HG02973 (cell line): ENCODE results near the gene RABL6.
"Not testable (repeated sequence)": the region's sequence is repeated elsewhere in the genome, so short reads cannot be mapped to it uniquely, and the experiment has no call there.

ENCODE experiments used
- ATAC-seq: cut with Tn5 transposase; IDR thresholded peaks from one replicate; pipeline ENCODE4 v1.9.1; 2021; ENCODE audit warnings: moderate library complexity; ENCODE audit not compliant: unreplicated experiment

Gene RABL6

DNA sequence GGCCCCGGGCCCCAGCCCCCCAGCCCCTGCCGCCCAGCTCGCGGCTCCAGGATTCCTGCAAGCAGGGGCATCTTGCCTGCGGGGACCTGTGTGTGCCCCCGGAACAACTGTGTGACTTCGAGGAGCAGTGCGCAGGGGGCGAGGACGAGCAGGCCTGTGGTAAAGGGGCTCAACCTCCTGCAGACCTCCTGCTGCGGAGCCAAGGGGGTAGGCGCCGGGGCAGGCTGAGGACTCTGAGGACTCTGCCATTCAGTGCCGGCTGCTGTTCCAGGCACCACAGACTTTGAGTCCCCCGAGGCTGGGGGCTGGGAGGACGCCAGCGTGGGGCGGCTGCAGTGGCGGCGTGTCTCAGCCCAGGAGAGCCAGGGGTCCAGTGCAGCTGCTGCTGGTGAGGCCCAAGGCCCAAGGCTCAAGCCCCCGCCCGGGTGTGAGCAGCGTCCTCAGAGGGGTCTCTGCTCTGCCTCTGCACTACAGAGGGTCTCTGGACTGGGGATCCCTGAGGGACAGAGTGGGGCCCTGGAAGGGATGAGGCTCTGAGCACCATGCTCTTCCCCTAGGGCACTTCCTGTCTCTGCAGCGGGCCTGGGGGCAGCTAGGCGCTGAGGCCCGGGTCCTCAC lies 47.8 kb downstream of the RABL6 start:
- ATAC-seq, result no peak

DNA sequence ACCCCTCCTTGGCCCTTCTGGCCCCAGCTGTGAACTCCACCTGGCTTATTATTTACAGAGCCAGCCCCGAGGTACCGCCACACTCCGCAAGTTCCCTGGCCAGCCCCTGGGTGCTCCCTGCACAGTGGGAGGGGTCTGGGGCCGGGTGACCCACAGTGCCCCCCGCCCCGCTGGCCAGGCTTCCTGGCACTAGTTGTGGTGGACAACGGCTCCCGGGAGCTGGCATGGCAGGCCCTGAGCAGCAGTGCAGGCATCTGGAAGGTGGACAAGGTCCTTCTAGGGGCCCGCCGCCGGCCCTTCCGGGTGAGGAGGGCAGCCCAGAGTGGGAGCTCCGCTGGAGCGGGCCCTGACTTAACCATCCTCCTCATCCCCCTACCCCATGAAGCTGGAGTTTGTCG lies 48.3 kb downstream of the RABL6 start:
- ATAC-seq, result no peak

DNA sequence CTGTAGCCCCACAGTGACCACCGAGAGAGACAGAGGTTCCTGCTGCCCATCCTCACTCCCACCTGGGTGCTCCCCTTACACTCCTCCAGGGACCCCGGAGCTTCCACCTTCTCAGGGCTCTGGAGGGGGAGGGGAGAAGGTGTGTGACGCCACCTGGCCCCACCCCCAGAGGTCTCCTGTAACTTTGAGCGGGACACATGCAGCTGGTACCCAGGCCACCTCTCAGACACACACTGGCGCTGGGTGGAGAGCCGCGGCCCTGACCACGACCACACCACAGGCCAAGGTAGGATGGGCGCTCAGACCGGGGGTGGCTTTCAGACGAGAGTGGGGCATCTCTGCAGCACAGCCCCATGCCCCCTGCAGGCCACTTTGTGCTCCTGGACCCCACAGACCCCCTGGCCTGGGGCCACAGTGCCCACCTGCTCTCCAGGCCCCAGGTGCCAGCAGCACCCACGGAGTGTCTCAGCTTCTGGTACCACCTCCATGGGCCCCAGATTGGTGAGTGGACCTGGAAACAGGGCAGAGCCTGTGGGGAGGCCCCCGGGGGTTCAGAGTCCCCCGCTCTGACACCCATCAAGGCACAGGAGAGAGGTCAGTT lies 48.9 kb downstream of the RABL6 start:
- ATAC-seq, result no peak

DNA sequence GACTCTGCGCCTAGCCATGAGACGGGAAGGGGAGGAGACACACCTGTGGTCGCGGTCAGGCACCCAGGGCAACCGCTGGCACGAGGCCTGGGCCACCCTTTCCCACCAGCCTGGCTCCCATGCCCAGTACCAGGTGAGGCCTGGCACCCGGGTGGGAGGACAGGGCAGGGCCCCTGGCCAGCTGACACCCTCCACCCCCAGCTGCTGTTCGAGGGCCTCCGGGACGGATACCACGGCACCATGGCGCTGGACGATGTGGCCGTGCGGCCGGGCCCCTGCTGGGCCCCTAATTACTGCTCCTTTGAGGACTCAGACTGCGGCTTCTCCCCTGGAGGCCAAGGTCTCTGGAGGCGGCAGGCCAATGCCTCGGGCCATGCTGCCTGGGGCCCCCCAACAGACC lies 49.4 kb downstream of the RABL6 start:
- ATAC-seq, result no peak

DNA sequence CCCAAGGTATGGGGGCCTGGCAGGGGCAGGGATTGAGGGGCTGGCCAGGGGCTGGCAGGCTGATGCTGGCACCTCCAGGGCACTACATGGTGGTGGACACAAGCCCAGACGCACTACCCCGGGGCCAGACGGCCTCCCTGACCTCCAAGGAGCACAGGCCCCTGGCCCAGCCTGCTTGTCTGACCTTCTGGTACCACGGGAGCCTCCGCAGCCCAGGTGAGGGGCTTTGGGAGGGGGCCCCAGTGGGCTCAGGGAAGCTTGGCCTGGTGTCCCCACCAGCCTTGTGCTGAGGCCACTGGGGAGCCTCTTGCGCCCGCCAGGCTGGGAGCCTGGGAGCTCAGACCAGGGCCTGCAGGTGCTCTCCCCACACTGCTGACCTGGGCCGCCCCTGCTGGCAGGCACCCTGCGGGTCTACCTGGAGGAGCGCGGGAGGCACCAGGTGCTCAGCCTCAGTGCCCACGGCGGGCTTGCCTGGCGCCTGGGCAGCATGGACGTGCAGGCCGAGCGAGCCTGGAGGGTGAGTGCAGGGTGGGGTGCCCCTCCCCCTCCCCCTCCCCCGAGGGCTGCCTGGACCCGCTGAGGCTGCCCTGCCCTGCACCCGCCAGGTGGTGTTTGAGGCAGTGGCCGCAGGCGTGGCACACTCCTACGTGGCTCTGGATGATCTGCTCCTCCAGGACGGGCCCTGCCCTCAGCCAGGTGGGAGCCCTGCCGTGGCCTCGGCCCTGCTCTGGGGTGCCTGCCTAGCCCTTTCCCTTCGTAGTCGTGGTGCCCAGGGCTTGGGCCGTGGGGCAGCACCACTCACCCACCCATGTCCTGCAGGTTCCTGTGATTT lies 50.0 kb downstream of the RABL6 start:
- no peak for ATAC-seq

DNA sequence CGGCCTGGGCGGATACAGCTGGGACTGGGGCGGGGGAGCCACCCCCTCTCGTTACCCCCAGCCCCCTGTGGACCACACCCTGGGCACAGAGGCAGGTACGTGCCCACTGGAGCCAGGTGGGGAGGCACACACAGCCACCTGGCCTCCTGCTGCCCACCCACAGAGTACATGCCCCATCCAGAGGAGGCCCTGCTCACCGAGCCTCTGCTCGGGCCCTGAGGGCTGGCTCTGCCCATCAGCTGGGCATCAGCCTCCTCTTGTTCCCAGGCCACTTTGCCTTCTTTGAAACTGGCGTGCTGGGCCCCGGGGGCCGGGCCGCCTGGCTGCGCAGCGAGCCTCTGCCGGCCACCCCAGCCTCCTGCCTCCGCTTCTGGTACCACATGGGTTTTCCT lies 50.7 kb downstream of the RABL6 start:
- no peak for ATAC-seq

DNA sequence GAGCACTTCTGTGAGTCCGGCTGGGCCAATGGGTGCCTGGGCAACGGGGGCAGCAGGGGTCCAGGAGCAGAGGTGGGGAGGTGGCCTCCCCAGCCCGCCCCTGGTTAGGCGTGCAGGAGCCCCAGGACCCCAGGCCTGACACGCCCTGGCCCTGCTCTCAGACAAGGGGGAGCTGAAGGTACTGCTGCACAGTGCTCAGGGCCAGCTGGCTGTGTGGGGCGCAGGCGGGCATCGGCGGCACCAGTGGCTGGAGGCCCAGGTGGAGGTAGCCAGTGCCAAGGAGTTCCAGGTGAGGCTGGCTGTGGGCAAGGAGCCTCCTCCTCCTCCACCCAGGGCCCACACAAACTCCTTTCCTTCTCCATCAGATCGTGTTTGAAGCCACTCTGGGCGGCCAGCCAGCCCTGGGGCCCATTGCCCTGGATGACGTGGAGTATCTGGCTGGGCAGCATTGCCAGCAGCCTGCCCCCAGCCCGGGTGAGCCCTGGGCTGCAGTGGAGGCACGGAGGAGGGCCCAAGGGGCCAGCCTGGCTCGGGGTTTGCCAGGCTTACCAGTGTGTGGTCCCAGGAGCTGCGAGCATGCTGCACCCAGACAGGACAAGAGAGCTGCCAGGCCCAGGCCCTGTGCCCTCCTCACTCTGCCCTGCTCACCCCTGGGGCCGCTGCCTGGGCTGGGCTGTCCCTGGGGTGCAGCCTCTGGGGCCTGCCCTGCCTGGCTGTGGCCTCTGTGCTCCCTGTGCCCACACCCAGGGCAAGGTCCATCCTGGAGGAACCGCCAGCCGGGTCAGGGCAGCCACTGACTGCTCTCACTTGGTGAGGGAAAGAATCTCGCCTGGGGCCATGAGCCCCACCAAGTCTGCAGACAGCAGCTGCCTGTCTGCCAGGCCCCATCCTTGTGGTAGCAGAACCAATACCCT lies 51.4 kb downstream of the RABL6 start:
- ATAC-seq, result no peak

DNA sequence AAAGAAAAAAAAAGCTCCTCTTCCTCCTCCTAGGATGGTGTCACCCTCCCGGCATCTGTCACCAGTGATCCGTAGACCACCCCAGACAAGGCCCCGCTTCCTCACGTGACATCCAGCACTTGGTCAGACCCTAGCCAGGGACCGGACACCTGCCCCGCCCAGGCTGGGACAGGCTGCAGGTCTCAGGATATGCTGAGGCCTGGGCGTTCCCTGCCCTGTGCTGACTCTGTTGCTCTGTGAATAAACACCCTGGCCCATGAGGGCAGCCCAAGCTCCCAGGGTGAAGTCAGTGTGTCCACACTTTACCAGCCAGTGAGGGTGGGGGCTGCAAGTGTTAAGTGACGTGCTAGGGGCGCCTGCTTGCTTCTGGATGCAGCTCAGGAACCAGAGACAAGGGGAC lies 52.8 kb downstream of the RABL6 start:
- ATAC-seq, result no peak

DNA sequence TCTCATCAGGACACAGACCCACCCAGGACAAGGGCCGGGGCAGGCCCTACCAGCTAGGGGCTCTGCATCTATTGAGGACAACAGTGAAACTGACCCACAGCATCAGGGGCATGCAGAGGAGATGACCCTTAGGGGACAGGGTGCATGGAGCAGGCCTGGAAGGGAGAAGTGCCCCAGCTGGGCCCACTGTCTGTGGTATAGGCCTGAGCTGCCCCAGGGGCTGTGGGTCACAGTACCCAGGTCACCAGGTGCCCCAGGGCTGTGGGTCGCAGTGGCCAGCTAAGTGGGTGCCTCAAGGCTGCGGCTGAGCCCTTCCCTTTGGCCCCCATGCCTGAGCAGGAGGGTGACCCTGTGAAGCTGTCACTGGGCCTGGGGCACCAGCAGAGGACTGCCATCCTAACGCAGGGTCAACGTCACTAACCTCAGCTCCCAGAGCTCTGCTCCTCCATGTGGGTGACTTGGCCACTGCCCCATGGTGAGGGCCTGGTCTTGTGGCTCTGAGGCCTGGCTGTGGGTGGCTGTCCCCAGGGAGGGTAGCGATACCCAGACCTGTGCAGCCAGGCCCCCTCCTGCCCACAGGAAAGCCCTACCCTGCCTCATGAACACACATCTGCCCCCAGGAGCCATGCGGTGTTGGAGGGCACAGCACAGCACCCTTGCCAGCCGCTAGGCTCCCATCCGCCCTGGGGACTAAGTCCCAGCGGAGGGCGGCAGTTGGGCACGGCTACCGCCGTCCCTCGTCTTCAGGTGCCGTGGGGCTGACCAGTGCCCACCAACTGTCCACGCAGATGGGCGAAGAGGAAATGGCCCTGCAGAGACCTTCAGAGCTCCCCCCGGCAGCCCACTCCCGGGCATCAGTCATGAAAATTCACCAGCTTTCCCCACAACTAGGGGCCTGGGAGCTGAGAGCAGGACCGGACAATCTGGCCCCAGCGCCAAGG lies 53.5 kb downstream of the RABL6 start:
- ATAC-seq, result no peak

DNA sequence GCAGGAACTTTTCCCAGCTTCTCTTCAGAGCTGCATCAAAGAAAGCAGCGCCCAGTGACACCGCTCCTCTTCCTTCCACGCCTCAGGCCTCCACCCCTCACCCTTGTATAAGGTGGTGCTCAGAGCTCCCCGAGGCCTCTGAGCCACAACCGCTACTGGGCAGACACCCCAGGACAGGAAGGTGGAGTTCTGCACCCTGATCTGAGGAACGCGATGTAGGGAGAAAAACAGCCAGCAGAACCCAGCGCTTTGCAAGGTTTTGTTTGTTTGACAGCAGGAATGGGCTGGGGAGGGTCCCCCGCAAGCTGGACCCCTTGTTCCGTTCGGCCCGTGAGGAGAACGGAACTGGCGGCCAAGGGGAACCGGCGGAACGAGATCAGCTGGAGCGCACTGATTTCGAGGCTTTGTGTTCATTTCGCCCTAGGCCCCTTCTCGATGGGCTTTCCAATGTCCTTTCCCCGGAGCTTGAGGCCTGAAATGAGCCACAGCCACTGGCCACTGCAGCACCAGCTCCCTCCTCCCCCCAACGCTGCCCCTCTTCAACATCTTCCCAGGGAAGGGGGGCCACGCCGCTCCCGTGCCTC lies 54.2 kb downstream of the RABL6 start:
- no peak for ATAC-seq

DNA sequence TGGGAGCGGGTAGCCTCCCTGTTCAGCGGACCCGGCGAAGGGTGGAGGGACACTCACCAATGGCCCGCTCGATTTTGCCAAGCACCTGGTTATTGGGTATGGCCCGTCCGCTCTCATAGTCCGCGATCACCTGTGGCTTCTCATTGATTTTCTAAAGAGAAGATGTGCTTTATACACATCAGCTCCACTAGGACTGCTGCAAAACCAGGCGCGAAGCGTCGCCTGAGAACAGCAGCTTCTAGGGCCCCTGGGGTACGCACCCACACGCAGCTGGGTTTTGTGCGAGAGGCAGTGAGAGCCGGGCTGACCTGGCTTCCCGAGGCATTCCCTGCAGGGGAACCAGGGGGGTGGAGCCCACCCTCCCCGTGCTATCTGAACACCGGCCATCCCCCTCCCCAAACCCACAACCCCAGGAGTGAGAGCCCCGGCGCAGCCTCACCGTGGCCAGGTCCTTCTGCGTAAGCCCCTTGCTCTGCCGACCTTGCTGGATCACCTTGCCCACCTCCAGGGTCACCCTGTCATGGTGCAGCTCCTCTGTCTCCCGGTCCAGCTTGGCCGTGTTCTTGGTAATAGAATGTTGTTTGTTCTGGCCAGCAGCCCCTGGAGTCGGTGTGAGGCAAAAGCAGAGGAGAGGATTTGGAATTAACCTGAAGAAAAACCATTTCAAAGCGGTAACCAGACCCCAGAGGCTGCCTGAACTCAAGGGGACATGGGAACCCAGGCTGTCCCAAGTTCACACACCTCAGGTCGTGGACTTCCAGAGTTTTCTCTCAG lies 55.3 kb downstream of the RABL6 start:
- ATAC-seq, result no peak

DNA sequence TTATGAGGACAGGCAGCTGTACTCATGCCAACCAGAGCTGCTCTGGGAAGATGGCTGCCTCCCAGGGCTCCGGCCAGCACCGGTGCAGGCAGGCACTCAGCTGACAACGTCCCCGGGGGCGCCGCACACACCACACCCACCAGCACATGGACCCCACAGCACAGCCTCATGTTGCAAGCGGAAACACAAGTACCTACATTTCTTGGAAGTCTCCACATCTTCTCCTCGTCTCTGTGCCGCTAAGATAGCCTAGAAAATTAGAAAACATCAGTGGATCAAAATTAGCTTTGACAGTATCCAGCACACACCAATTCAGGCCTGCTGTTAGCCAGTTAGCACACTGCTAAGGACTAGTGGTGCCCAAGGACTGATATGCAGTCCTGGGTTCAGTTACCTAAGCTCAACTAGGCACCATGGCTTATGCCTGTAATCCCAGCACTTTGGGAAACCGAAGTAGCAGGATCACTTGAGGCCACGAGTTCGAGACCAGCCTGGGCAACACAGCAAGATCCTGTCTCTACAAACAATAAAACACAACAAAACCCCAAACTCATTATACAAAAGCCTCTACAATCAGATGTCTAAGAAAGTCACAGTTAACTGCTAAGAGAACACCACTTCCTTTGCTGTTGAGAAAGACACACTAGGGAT lies 56.0 kb downstream of the RABL6 start:
- ATAC-seq, result no peak

DNA sequence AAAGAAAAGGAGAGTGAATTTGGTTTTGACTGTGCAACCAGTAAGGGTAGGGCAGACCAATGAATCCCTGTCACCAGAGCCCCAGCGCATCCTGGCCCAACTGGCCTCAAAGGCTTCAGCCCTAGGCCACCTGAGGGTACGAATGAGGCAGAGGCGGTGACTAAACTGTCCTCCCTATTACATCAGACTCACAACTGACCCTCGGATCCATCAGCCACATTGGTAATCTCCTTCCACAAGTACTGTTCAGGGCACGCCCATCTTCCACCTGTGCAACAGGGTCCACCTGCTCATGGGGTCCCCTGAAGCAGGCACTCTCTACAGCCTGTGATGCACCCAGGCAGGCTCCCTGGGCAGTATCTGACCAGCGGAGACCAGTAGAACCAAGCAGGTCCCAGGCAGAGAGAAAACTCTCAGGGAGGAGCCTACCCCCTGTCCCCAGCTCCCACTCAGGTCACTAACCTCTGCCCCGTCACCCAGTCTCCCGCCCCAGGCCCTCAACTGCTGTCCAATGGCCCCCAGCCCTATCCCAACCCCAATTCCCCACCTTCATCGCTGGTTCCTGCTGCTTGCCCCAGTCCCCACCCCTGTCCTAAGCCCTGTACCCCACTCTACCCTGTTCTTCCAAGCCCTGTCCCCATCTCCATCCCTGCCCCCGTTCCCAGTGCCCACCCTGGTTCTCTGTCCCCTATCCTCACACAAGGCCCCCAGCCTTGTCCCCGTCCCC lies 57.5 kb downstream of the RABL6 start:
- no peak for ATAC-seq

DNA sequence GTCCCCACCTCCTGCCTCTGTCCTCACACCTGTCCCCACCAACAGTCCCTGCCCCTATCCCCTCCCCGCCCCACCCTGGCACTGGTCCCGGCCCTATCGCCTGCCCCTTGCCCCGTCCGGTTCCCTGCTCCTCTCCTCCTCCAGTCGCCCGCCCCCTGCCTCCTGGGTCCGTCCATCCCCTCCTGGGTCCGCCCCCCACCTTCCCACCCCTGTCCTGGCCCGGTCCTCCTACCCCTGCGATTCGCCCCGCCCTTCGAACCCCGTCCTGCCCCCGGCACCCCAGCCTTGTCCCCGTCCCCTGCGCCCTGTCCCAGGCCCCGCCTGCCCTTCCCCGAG lies 58.0 kb downstream of the RABL6 start:
- ATAC-seq, result no peak

DNA sequence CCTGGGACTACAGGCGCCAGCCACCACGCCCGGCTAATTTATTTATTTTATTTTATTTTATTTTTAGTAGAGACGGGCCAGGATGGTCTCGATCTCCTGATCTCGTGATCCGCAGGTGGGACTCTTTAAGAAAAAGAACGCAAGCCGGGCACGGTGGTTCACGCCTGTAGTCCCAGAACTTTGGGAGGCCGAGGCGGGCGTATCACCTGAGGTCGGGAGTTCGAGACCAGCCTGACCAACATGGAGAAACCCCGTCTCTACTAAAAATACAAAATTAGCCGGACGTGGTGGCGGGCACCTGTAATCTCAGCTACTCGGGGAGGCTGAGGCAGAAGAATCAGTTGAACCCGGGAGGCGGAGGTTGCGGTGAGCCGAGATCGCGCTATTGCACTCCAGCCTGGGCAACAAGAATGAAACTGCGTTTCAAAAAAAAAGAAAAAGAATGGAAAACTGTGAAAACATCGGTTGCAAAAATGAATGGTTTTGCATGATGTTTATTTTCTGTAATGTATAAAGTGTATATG lies 59.2 kb downstream of the RABL6 start:
- ATAC-seq, result not testable (repeated sequence)

DNA sequence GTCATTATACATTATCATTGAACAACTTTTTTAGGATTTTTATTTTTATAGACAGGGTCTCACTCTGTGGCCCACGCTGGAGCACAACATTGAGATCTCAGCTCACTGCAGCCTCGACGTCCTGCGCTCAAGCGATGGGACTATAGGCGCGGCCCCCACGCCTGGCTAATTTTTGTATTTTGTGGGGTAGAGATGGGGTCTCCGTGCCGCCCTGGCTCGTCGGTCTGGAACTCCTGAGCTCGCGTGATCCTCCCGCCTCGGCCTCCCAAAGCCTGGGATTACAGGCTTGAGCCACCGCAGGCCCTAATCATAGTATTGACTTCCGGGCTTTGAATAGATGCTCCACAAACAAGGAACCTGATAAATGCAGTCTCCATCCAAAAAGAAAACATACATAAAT lies 59.7 kb downstream of the RABL6 start:
- ATAC-seq, result no peak

DNA sequence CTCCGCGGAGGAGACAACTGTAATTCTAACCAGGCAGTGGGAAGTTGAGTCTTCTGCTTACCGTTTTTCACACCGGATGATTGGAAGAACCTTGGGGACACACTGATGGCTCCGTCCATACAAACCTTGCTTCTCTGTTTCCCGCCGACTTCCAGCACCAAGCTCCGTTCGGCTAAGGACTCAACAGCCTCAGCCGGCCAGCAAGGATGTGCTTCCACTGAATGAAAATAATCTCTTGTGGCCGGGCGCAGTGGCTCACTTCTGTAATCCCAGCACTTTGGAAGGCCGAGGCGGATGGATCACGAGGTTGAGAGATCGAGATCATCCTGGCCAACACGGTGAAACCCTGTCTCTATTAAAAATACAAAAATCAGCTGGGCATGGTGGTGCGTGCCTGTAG lies 60.2 kb downstream of the RABL6 start:
- ATAC-seq, result no peak

DNA sequence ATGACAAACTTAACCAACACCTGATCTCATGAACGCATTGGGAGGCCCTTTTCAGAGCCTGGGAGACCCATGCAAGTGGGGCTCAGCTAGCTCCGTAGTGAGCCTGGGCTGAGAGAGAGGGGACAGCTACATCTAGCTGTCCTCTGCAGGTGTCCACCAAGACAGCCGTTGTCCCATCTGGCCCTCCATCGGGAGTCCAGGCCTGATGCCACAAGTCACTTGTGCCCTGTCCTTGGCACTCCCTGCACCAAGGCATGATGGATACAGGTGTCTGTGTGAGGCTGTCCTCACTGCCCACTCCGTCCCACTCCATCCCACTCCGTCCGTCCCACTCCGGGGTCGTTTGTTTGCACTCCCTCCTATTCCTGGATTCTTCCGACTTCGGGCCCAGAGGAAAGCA lies 60.9 kb downstream of the RABL6 start:
- ATAC-seq, result no peak
